HPDE6-E6E7 (cell line): ENCODE results near the gene CEACAM16.

ENCODE experiments used
- DNase-seq: peaks from one replicate; pipeline ENCODE4 v3.0.0; 2011; ENCODE audit warnings: missing footprints; ENCODE audit errors: extremely low spot score

Gene CEACAM16

DNA sequence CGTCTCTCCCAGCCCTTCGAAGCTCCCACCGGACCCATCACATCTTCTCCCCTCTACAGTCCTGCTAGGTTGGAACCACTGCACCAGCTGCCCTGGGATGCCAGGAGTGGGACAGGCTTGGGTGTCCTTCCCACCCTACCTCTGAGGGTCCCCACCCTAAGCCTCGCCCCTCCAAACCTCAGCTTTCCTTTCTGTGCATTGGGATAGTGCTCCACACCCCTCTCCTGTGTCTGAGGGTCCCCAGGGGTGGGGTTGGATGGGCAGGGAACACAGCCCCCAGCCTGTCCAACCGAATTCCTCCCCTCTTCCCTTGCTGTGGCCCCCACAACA is 47.6 kb downstream of the CEACAM16 start:
- no peak for DNase-seq

DNA sequence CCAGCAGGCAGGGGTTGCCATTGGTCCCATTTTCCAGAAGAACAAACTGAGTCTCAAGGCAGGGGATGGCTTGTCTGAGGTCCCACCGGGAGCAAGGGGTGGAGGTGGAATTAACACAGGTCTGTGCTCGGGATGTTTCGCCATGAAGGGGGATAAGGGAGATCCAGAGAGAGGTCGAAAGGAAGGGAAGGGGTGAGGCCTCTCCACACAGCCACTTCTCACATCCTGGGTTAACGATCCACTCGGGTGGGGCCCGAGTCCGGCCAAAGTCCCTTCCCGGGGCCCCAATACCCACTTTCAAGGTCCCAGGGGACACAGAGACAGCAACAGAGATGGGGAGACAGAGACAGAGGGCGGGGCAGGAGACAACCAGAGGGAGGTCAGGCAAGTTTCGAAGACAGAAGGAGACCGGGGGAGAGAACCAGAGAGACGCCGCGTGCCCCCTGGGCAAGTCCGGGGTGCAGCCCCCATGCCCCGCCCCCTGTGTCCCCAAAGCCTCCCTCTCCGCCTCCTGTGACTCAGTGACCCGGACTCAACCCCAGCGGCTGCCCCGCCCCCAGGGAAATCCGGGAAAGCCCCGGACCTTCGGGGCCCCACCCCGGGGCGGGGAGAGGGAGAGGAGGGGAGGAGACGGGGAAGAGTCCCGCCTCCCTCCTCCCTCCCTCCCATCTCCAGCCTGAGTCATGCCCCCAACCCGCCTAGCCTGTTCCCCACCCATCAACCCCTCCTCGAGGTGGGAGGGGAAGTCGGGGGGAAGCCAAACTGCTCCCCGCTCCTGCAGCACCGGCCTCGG is 48.2 kb downstream of the CEACAM16 start:
- peak; percentile 83 for DNase-seq

DNA sequence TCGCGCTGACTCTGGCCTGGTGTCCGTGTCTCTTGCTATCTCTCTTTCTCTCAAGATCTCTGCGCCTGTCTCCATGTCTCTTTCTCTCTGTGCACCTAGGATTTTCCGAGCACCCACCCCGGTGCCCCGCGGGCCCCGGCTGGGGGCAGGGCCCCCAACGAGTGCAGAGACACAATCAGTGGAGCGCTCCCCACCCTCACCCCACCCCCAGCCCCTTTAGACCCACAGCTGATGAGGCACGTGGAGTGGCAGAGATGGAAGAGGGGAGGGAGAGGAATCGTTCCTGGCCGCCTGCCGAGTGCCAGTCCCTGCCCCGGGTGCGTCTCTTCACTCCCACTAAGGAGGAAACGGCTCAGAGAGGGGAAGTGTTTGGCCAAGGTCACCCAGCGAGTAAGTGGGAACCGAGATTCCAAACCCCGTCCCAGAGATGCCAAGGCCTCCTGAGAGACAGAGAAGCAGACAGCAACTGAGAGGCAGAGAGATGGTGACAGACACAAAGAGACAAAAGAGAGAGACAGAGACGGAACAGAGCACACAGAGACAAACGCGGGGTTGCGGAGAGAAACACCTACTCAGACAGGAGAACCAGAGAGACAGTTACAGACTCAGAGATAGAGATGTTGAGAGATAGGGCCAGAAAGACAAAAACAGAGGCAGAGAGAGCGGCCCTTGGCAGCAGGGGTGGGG is 48.9 kb downstream of the CEACAM16 start:
- no peak for DNase-seq

DNA sequence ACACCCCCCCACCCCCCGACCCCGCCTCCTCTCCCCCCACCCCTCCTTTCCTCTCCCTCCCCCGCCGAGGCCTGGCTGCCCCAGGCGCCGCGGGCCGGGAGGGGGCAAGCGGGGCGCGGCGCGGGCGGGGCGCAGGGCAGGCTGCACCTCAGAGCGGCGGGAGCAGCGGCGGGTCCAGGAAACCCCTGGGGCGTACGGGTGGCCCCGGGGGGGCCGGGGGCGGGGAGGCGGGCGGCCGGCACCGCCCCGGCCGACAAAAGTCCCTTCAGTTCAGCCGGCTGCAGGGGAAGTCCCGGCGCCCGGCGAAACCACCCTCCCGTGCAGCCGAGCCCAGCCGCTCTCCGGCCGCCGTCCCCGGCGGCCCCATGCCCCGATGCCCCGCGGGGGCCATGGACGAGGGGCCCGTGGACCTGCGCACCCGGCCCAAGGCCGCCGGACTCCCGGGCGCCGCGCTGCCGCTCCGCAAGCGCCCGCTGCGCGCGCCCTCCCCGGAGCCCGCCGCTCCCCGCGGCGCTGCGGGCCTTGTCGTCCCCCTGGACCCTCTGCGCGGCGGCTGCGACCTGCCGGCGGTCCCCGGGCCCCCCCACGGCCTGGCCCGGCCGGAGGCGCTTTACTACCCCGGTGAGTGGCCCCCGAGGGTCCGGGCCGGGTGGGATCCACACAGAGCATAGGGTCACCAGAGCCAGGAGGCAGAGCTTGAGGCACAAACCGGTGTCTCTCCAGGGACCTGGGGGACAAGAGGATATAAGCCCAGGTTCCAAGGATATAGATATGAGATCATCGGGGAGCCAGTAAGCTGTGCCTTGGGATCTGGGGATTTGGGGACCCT is 49.7 kb downstream of the CEACAM16 start, which contains the start of gene BCL3:
TSS of gene BCL3 (plus strand) at position 283 of the 829 bp plus-strand sequence. CDS start at position 366, 83 bp downstream.
- no peak for DNase-seq

DNA sequence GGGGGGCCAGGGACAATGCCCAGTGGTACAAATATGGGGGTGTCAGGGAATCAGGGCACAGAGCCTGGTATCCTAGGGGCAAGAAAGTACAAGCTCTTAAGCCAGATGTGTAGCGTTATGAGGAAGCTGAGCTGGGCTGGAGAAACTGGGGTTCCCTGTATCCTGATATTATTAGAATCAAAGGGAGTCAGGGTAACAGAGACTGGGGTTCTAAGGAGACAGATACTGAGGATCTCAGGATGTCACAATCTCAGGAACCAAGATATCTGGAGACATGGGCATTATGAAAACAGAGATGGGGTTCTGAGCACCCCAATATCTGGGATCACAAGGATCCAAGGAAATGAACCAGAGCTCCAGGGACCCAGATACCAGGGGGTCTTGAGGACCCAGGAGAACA is 50.3 kb downstream of the CEACAM16 start:
- no peak for DNase-seq

DNA sequence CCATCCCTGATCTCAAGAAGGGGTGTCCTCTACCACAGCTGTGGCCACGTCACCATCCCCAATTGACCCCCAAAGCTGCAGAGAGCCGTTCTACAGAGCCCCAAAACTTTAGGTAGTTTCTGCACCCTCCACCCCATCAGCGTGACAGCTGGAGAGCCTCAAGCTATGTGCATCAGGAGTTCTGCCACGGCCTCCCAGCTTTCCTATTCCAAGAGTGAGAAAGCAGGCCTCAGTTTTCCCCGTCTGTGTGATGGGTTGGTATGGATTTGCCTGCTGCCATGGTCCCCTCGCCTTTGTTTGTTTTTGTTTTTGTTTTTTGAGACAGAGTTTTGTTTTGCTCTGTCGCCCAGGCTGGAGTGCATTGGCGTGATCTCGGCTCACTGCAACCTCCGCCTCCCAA is 51.0 kb downstream of the CEACAM16 start:
- DNase-seq: no peak

DNA sequence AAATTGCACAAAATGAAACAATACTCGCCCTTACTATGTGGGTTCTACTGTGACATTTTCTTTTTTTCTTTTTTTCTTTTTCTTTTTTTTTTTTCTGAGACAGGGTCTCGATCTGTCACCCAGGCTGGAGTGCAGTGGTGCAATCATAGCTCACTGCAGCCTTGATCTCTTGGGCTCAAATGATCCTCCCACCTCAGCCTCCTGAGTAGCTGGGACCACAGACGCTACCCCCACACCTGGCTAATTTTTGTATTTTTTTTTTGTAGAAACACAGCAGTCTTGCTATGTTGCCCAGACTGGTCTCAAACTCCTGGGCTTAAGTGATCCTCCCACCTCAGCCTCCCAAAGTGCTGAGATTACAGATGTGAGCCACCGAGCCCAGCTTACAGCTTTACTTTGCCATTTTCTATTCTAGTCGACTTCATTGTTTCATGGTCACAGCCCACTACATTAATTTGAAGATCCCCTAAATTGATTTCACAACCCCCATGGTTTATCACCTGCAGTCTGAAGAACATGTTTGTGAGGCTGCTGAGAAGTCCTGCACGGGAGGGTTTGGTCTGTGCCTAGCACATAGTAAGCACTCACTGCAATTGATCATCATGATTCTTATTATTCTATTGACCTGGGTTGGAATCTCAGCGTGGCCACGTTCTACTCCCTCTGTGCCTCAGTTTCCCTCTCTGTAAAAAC is 53.3 kb downstream of the CEACAM16 start:
- DNase-seq: no peak

DNA sequence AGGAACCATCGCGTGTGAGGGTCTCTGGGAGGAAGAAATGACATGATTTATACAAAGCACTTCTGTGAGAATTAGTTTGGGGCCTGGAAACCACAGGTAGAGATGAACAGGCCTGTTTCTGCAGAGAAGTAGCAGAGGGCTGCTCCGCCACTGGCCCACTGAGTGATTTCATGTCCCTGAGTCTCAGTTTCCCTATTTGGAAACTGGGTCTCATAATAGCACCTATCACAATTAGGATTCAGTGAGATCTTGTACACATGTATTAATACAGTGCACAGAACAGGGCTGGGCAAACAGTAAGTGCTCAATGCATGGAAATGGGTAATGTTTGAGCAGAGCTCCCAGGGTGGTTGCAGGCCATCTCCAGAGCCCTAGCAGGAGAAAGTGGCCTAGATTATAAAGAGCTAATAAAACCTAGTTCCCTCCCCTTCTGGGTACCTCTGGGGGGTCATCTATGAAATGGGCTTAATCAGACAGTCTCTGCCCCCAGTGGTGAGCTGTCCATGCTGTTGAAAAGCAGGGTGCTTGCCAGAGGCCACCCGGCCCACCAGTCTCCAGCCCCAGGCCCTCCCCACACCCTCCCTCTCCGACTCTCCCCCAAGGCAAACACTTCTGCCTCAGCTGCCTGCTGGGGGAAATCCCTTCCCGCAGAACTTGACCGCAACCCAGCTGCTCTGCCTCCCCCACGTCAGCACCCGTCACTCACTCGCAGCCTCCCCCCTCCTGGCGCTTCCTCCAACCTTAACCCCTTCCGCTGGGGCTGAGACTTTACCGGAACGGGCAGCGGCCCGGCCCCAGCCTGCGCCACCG is 54.1 kb downstream of the CEACAM16 start:
- peak; percentile 92 for DNase-seq

DNA sequence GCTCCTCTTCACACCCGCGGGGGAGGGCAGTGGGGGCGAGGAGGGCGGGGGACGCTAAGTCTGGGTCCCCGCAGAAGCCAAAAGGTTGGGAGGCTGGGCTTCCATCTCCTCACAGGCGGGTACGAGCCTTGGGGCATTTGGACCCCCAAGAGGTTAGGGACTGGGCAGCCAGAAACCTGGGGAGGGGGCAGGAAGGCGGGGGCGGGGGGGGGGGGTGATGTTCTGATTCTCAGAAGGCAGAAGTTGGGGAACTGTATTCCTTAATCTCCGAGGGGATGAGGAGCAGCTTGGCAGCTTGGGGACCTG is 54.6 kb downstream of the CEACAM16 start:
- DNase-seq: no peak

DNA sequence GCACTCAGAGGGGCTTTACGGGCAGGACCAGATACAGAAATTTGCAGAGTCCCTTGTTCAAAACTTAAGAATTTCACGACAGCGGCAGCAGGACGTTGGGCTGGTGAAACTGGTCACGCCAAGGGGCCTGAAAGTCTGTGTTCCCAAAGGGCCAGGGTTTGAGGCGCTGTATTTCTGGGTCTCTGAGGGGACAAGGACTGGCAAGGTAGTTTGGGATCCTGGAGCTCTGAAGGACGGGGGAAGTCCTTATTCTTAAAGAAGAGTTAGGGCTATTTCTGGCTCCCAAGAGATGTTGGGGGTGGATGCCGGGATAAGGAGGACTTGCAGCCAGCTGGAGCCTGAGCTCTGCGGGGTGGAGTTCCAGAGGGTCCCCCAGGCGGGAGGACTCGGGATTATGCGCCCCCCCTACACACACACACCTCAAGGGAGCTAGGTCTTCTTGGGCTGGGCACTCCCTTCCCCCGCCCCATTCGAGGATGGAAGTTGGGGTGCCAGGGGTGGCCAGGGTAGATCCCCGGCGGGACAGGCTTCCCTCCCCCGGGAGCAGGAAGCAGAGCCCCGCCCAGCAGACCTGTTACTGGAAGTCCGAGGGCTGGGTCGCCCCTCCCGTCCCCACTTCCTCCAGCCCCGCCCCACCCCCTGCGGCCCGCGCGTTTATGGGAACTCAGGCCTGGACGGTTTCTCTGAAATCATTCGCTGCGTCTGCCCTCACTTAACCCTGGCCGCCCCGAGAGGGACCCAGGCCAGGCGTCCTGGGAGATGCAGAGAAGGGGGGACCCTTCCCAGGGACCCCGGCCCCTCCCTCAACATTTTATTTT is 55.2 kb downstream of the CEACAM16 start:
- peak; percentile 79 for DNase-seq

DNA sequence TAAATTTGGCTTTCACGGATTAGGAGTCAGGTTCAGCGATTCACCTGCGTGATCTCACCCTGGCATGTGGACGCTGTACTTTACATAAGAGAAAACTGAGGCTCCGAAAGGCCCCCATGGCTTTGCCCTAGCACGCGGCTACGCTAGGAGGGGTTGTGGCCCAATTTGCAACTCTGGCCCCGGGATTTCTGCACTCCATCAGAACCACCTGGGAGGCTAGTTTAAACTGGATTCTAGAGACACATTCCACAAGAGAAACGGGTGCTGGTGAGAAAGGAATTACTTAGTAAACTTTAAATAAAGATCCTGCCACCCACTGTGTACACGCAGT is 55.8 kb downstream of the CEACAM16 start:
- no peak for DNase-seq

DNA sequence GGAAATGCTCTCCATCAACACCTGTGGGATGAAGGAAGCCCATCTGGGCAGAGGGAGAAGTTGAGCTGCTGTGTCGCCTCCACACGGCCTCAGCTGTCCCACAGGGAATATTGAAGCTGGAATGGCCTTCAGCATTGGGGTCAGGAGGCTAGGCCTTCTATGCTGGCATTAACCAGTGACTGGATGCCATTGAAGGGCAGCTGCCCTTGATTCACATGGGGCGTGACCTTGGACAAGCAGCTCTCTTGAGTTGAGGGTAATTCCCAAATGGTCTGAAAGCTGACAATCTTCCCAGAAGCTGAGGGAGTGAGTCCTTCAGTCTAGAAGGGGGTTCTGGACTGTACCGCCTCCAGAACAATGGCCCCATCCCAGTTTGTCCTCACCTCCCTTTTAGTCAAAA is 56.3 kb downstream of the CEACAM16 start:
- DNase-seq: no peak

DNA sequence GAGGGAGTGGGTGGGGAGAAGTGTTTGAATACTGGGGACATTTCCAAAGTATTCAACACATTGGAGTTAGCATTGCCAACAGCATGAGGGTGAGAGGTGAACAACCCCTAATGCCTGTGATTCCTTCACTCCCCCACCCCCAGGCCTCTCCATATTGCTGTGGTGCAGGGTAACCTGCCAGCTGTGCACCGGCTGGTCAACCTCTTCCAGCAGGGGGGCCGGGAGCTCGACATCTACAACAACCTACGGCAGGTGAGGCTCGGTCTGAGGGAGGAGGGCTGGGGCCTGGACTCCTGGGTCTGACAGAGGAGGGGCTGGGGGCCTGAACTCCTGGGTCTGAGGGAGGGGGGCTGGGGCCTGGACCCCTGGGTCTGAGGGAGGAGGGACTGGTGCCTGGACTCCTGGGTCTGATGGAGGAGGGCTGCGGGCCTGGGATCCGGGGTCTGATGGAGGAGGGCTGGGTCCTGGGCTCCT is 57.2 kb downstream of the CEACAM16 start:
- DNase-seq: no peak

DNA sequence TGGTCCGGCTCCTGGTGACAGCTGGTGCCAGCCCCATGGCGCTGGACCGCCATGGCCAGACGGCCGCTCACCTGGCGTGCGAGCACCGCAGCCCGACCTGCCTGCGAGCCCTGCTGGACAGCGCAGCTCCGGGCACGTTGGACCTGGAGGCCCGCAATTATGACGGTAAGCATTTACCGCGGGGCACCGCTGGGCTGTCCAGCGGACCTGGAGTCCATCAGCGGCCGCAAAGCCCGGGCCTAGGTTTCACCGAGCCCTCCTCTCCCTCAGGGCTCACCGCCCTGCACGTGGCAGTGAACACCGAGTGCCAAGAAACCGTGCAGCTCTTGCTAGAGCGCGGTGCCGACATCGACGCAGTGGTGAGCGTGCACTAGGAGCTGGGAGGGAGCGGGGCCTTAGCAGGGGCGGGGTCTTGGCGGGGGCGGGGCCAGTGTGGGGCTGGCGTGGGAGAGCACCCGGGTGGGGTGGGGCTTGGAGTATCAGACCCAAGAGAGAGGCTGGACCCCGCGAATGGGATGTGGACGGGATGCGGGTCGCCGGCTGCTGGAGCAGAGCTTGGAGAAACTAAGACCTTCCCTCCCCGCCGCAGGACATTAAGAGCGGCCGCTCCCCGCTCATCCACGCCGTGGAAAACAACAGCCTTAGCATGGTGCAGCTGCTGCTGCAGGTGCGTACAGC is 58.2 kb downstream of the CEACAM16 start:
- DNase-seq: no peak

DNA sequence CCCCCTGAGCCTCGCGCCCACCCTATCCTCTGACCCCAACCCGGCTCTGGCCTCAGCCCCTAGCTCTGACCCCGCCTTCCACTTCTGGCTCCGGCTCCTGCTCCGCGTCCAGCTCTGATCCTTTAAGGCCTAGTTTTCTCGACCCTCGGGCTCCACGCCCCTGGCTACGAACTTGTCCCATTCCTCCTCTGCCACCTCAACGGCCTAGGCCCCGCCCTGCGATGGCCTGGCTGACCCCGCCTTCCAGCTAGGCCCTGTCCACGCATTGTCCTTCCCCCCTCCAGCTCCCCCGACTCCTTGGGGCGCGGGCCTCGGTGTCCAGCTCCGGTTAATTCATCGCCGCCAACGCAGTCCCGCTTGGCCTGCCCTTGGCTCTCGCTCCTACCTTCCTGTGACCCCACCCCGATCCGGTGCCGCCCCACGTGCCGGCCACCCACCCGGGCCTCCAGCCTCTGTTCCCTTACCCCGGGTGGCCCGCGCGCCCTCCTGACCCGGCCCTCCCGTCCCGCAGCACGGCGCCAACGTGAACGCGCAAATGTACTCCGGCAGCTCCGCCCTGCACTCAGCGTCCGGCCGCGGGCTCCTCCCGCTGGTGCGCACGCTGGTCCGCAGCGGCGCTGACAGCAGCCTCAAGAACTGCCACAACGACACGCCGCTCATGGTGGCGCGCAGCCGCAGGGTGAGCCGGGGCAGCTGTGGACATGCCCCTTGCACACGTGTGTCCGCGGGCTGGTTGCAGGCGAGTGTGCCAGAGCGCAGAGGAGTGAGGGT is 59.0 kb downstream of the CEACAM16 start:
- no peak for DNase-seq

DNA sequence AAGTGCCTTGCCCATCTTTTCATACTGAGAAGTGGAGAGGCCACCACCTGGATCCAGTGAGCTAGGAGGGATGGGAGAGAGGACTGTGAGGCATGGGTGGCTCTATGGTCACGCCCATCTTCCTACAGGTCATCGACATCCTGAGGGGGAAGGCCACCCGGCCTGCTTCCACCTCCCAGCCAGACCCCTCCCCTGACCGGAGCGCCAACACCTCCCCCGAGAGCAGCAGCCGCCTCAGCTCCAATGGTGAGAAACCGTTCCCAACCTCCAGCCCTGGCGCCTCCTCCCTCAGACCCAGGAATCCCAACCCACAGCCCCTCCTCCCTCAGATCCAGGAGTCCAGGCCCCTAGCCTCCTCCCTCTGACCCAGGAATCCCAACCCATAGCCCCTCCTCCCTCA is 59.6 kb downstream of the CEACAM16 start:
- no peak for DNase-seq

DNA sequence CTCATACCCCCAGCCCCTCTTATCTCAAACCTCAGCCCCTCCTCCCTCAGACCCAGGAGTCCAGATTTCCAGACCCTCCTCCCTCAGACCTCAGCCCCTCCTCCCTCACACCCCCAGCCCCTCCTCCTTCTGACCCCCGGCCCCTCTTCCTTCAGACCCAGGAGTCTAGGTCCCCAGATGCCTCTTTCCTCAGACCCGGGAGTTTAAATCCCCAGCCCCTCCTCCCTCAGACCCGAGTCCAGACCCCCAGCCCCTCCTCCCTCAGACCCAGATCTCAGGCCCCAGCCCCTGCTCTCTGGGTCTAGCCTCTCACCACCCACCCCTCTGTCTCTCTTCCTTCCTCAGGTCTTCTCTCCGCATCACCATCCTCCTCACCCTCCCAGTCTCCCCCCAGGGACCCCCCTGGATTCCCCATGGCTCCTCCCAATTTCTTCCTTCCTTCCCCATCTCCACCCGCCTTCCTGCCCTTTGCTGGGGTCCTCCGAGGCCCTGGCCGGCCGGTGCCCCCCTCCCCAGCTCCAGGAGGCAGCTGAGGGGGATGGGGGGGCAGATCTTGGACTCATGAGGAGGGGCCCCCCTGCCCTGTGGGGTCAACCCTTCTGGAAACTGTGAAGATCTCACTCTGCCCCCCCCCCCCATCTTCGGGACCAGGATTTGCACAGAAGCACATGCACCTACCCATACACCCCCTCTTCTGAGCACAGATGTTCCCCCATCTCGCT is 60.3 kb downstream of the CEACAM16 start:
- DNase-seq: no peak
